OCI-LY1 (cell line): ENCODE measurements around the gene WNK1.

Source experiments
- EZH2 ChIP-seq: fragments of 200-600 bp; sonication (generic), shearing (Covaris generic); IDR thresholded peaks from 2 replicates; pipeline ENCODE4 v1.8.0; 2017; ENCODE audit warnings: borderline replicate concordance, mixed run types, mild to moderate bottlenecking, antibody characterized with exemption, low read length, moderate library complexity, mixed read lengths
- TF ChIP-seq, protein P1 (sequence below): fragments of 200-600 bp; sonication (generic), shearing (Covaris generic); IDR thresholded peaks from 2 replicates; pipeline ENCODE4 v1.5.1; 2017; ENCODE audit warnings: mild to moderate bottlenecking, antibody characterized with exemption, low read length, moderate library complexity, mixed read lengths

DNA sequence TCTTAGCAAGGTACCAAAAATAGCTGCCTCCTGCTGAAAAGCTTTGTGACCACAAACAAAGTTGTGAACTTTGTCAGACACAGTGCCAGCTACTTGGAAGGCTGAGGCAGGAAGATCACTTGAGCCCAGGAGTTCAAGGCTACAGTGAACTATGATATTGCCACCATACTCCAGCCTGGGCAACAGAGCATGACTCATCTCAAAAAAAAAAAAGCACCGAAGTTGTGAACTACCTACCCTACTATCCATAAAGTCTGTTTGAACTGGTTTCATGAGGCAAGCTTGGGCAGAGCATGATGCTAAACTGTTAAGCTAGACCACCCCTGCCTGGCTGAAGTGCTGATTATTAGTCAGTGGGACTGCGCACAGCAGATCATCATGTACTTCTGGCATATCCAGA is 121.6 kb downstream of the WNK1 start:
- TF ChIP-seq, protein P1, sequence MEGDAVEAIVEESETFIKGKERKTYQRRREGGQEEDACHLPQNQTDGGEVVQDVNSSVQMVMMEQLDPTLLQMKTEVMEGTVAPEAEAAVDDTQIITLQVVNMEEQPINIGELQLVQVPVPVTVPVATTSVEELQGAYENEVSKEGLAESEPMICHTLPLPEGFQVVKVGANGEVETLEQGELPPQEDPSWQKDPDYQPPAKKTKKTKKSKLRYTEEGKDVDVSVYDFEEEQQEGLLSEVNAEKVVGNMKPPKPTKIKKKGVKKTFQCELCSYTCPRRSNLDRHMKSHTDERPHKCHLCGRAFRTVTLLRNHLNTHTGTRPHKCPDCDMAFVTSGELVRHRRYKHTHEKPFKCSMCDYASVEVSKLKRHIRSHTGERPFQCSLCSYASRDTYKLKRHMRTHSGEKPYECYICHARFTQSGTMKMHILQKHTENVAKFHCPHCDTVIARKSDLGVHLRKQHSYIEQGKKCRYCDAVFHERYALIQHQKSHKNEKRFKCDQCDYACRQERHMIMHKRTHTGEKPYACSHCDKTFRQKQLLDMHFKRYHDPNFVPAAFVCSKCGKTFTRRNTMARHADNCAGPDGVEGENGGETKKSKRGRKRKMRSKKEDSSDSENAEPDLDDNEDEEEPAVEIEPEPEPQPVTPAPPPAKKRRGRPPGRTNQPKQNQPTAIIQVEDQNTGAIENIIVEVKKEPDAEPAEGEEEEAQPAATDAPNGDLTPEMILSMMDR = no peak
- no peak for TF ChIP-seq EZH2
